Tibial nerve (tissue), 4 donors: Measurements from ENCODE around the gene KSR2. TPM values are rescaled to one million over a fixed set of nuclear protein-coding genes. Genes with fewer than 3 reads are reported as not detected.

Experiments used
- DNase-seq, 2 donors: peaks; one replicate each; pipeline ENCODE4 v3.0.0-alpha.2; 2019; ENCODE audit warnings: low spot score in 2 of 2
- H3K27ac ChIP-seq, 4 donors: fragments of 200-600 bp; sonication (generic) in 3 of 4; one replicate each; pipeline ENCODE4 v1.5.1; 2017 to 2019; ENCODE audit warnings: mild to moderate bottlenecking in 1 of 4
- H3K27me3 ChIP-seq, 2 donors: fragments of 200-600 bp; sonication (generic) in 1 of 2; one replicate each; pipeline versions ENCODE4 v1.5.1 to v1.6.0; 2017 to 2019
- H3K36me3 ChIP-seq, 3 donors: fragments of 200-600 bp; sonication (generic); one replicate each; pipeline ENCODE4 v1.5.1; 2018 to 2019
- H3K4me1 ChIP-seq, 4 donors: fragments of 200-600 bp; sonication (generic) in 3 of 4; one replicate each; pipeline ENCODE4 v1.5.1; 2017 to 2019
- H3K4me3 ChIP-seq, 4 donors: fragments of 200-600 bp; sonication (generic) in 3 of 4; one replicate each; pipeline ENCODE4 v1.5.1; 2017 to 2019; ENCODE audit warnings: mild to moderate bottlenecking in 1 of 4, moderate library complexity in 1 of 4
- H3K9me3 ChIP-seq, 4 donors: fragments of 200-600 bp; sonication (generic) in 3 of 4; one replicate each; pipeline ENCODE4 v1.5.1; 2017 to 2019
- CTCF ChIP-seq, 5 experiments: fragments of 200-600 bp in 3 of 5; fragments of 450-650 bp in 2 of 5; sonication (generic) in 3 of 5; IDR thresholded peaks; one replicate each; pipeline ENCODE4 v1.5.1; 2016 to 2019; ENCODE audit warnings: antibody characterized with exemption in 5 of 5, mild to moderate bottlenecking in 3 of 5, moderate library complexity in 2 of 5
- EP300 ChIP-seq, 2 donors: sonication (generic); formaldehyde crosslinking; IDR thresholded peaks; one replicate each; pipeline ENCODE4 v1.6.1; 2017; ENCODE audit warnings: antibody characterized with exemption in 2 of 2, mild to moderate bottlenecking in 1 of 2
- POLR2A ChIP-seq, 2 donors: fragments of 450-650 bp; IDR thresholded peaks; one replicate each; pipeline ENCODE4 v1.6.1; 2017; ENCODE audit warnings: antibody characterized with exemption in 2 of 2, mild to moderate bottlenecking in 2 of 2, moderate library complexity in 2 of 2
- WGBS, 2 donors: methylation state at CpG; one replicate each; pipeline ENCODE4 v1.1.5; 2018; 5-methylcytosine and 5-hydroxymethylcytosine counted together
- total RNA-seq, 4 donors: library from RNA; depleted of rRNA; stranded (reverse); fragments of >200 nt; gene quantifications; one replicate each; pipeline ENCODE4 v1.1.0, GENCODE V29; 2016

KSR2 gene
- total RNA-seq, 4 donors from 2014 or later, result under 0.01 TPM; not detected in 3

- no peak for TF ChIP-seq CTCF (IDR thresholded peaks at IDR 0.05)
- TF ChIP-seq EP300 (IDR thresholded peaks at IDR 0.05), result no peak
- TF ChIP-seq POLR2A (IDR thresholded peaks at IDR 0.05), result no peak
- no peak for DNase-seq
- Histone ChIP-seq H3K4me3 (no peak overlapping the region), H3K36me3 (no peaks in the 10 kb centered on the region), H3K9me3 (peaks cover 0 to 5% (median 0%) of the 10 kb centered on the region in 4 donors), H3K27ac (no peak overlapping the region), H3K27me3 (no peaks in the 10 kb centered on the region), H3K4me1 (no peaks in the 10 kb centered on the region)
- WGBS, 2 donors, result 79 to 80% methylated on average over 5 of the region's 5 CpGs
These were observed 12.5 kb upstream of the KSR2 start for GRCh38 chr12:117981267-117981666.

- H3K36me3 ChIP-seq, result no peaks in the 10 kb centered on the region
- no peaks in the 10 kb centered on the region for H3K27me3 ChIP-seq
- H3K4me3 ChIP-seq, result no peak overlapping the region
- no peaks in the 10 kb centered on the region for H3K4me1 ChIP-seq
- WGBS, 2 donors, result 70 to 80% methylated on average over 4 of the region's 4 CpGs
- DNase-seq, result no peak
- H3K27ac ChIP-seq, result no peak overlapping the region
- H3K9me3 ChIP-seq, result peaks cover 0 to 5% (median 0%) of the 10 kb centered on the region in 4 donors
- TF ChIP-seq POLR2A (IDR thresholded peaks at IDR 0.05) (no peak), EP300 (IDR thresholded peaks at IDR 0.05) (no peak), CTCF (IDR thresholded peaks at IDR 0.05) (no peak)
These were observed 11.8 kb upstream of the KSR2 start for GRCh38 chr12:117980616-117981015.

GRCh38 chr12:117977373-117977772 is 8.6 kb upstream of the KSR2 start:
- Histone ChIP-seq H3K4me3 (no peak overlapping the region), H3K27ac (no peak overlapping the region), H3K27me3 (no peaks in the 10 kb centered on the region), H3K36me3 (no peaks in the 10 kb centered on the region), H3K9me3 (peaks cover 0 to 7% (median 0%) of the 10 kb centered on the region in 4 donors), H3K4me1 (no peaks in the 10 kb centered on the region)
- TF ChIP-seq CTCF (IDR thresholded peaks at IDR 0.05) (no peak), EP300 (IDR thresholded peaks at IDR 0.05) (no peak), POLR2A (IDR thresholded peaks at IDR 0.05) (no peak)
- DNase-seq, result no peak
- 96 to 98% methylated on average over 1 of the region's 1 CpG for WGBS, 2 donors

GRCh38 chr12:117975006-117975405 is 6.2 kb upstream of the KSR2 start:
- 86 to 92% methylated on average over 3 of the region's 3 CpGs for WGBS, 2 donors
- no peaks in the 10 kb centered on the region for H3K36me3 ChIP-seq
- H3K27ac ChIP-seq, result no peak overlapping the region
- H3K4me3 ChIP-seq, result no peak overlapping the region
- DNase-seq, result no peak
- TF ChIP-seq EP300 (IDR thresholded peaks at IDR 0.05), result no peak
- no peak for TF ChIP-seq POLR2A (IDR thresholded peaks at IDR 0.05)
- no peak for TF ChIP-seq CTCF (IDR thresholded peaks at IDR 0.05)
- H3K4me1 ChIP-seq, result no peaks in the 10 kb centered on the region
- no peaks in the 10 kb centered on the region for H3K27me3 ChIP-seq
- peaks cover 0 to 30% (median 0%) of the 10 kb centered on the region in 4 donors for H3K9me3 ChIP-seq

- TF ChIP-seq EP300 (IDR thresholded peaks at IDR 0.05) (no peak), POLR2A (IDR thresholded peaks at IDR 0.05) (no peak), CTCF (IDR thresholded peaks at IDR 0.05) (no peak)
- 80 to 90% methylated on average over 2 of the region's 2 CpGs for WGBS, 2 donors
- no peak for DNase-seq
- Histone ChIP-seq H3K27me3 (peaks cover 0 to 23% of the 10 kb centered on the region in 2 donors), H3K9me3 (peaks cover 0 to 30% (median 0%) of the 10 kb centered on the region in 4 donors), H3K27ac (no peak overlapping the region), H3K4me1 (peaks cover 0 to 11% (median 0%) of the 10 kb centered on the region in 4 donors), H3K36me3 (no peaks in the 10 kb centered on the region), H3K4me3 (no peak overlapping the region)
These were observed 3.5 kb upstream of the KSR2 start for GRCh38 chr12:117972301-117972700.
